ENCODE results near the gene GCC2.
A peak's percentile ranks its signal among the peaks of the same experiment; 100 is the strongest.
"Not testable (repeated sequence)": the region's sequence is repeated elsewhere in the genome, so short reads cannot be mapped to it uniquely, and the experiment has no call there.

The GCC2 gene

GRCh38 chr2:108448678-108449409, at the start of gene GCC2:
GCC2 (plus strand) TSS chr2:108449206; CDS start chr2:108449275, 69 bp downstream.
- DNase-seq (ENCODE audit: low read depth) = peak; percentile 93

- DNase-seq (ENCODE audit: low read depth) = no peak
Measured at GRCh38 chr2:108399479-108399878, 49.5 kb upstream of the GCC2 start.

- DNase-seq (ENCODE audit: low read depth) = no peak
Measured at GRCh38 chr2:108401800-108402199, 47.2 kb upstream of the GCC2 start.

- no peak for DNase-seq (ENCODE audit: low read depth)
Measured at GRCh38 chr2:108403494-108403893, 45.5 kb upstream of the GCC2 start.

GRCh38 chr2:108404784-108405397, 44.1 kb upstream of the GCC2 start:
- no peak for DNase-seq (ENCODE audit: low read depth)

- DNase-seq (ENCODE audit: low read depth) = no peak
Measured at GRCh38 chr2:108407864-108408729, 40.9 kb upstream of the GCC2 start.

GRCh38 chr2:108409768-108410167, 39.2 kb upstream of the GCC2 start:
- no peak for DNase-seq (ENCODE audit: low read depth)

GRCh38 chr2:108412995-108413710, 35.9 kb upstream of the GCC2 start:
- DNase-seq (ENCODE audit: low read depth) = no peak

- DNase-seq (ENCODE audit: low read depth) = no peak
Measured at GRCh38 chr2:108413711-108414095, 35.3 kb upstream of the GCC2 start.

- DNase-seq (ENCODE audit: low read depth) = no peak
Measured at GRCh38 chr2:108414256-108414876, 34.6 kb upstream of the GCC2 start.

GRCh38 chr2:108414945-108415344, 34.1 kb upstream of the GCC2 start:
- DNase-seq (ENCODE audit: low read depth) = no peak

GRCh38 chr2:108417254-108417653, 31.8 kb upstream of the GCC2 start:
- no peak for DNase-seq (ENCODE audit: low read depth)

GRCh38 chr2:108418416-108418815, 30.6 kb upstream of the GCC2 start:
- no peak for DNase-seq (ENCODE audit: low read depth)

- no peak for DNase-seq (ENCODE audit: low read depth)
Measured at GRCh38 chr2:108423067-108423466, 25.9 kb upstream of the GCC2 start.

- no peak for DNase-seq (ENCODE audit: low read depth)
Measured at GRCh38 chr2:108423502-108424251, 25.3 kb upstream of the GCC2 start.

GRCh38 chr2:108428286-108429009, 20.6 kb upstream of the GCC2 start:
- DNase-seq (ENCODE audit: low read depth) = no peak

GRCh38 chr2:108435578-108435977, 13.4 kb upstream of the GCC2 start:
- DNase-seq (ENCODE audit: low read depth) = not testable (repeated sequence)

- DNase-seq (ENCODE audit: low read depth) = no peak
Measured at GRCh38 chr2:108436976-108437375, 12.0 kb upstream of the GCC2 start.

- DNase-seq (ENCODE audit: low read depth) = no peak
Measured at GRCh38 chr2:108441712-108442111, 7.3 kb upstream of the GCC2 start.
